Glutamatergic neuron (in vitro differentiated cells): Measurements from ENCODE around the gene CTNND2. TPM values are rescaled to one million over a fixed set of nuclear protein-coding genes. Genes with fewer than 3 reads are reported as not detected.

Experiments used
- DNase-seq: peaks from one replicate; pipeline ENCODE4 v3.0.0; 2022
- H3K27ac Mint-ChIP-seq: one replicate; pipeline ENCODE4 v1.8.0; 2020; ENCODE audit warnings: mild to moderate bottlenecking, mixed read lengths, inconsistent platforms; ENCODE audit not compliant: unreplicated experiment
- H3K27me3 Mint-ChIP-seq: one replicate; pipeline ENCODE4 v1.8.0; 2020; ENCODE audit warnings: mild to moderate bottlenecking, moderate library complexity, mixed read lengths, inconsistent platforms; ENCODE audit not compliant: unreplicated experiment
- H3K36me3 Mint-ChIP-seq: one replicate; pipeline ENCODE4 v1.8.0; 2020; ENCODE audit warnings: mild to moderate bottlenecking, mixed read lengths, inconsistent platforms; ENCODE audit not compliant: unreplicated experiment
- H3K4me1 Mint-ChIP-seq: one replicate; pipeline ENCODE4 v1.8.0; 2020; ENCODE audit warnings: mild to moderate bottlenecking, low read depth, mixed read lengths, inconsistent platforms; ENCODE audit not compliant: unreplicated experiment
- H3K4me3 Mint-ChIP-seq: one replicate; pipeline ENCODE4 v1.8.0; 2020; ENCODE audit warnings: mild to moderate bottlenecking, mixed read lengths, inconsistent platforms; ENCODE audit not compliant: unreplicated experiment
- H3K9me3 Mint-ChIP-seq: one replicate; pipeline ENCODE4 v1.8.0; 2020; ENCODE audit warnings: mild to moderate bottlenecking, moderate library complexity, mixed read lengths, inconsistent platforms; ENCODE audit not compliant: unreplicated experiment
- CTCF ChIP-seq: fragments of 200-600 bp; sonication (generic); IDR thresholded peaks from one replicate; pipeline ENCODE4 v1.5.0; 2021; ENCODE audit not compliant: partially characterized antibody, unreplicated experiment
- total RNA-seq: library from RNA; stranded (reverse); fragmentation: NEBNext Ultra II Directional; extraction: Animal tissue kit (Norgen Biotek cat#: 25700); gene quantifications from one replicate; pipeline ENCODE4 v1.2.1, GENCODE V29; 2021; ENCODE audit not compliant: unreplicated experiment

Gene CTNND2
- total RNA-seq, 1 donor from 2014 or later: 134 TPM

DNA sequence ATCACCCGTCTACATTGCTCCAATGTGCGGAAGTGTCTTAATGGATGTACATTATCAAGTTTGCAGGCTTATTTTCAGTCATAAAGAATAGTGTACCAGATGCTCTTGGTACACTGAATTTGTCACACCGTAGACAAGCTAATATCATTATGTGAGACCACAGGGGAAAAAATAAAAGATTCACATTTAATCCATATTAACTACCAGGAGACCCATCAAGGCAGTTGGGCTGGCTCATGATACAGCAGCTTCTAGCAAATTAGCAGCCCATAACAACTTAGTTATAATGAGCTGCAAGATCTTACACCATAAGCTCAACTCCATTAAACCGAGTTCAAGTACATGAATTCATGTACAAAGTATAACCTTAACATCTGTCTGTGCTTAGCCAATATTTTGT is 324.9 kb downstream of the CTNND2 start:
- Mint-ChIP-seq H3K9me3 (no peaks in the 10 kb centered on the region), H3K27ac (no peak overlapping the region), H3K36me3 (no peaks in the 10 kb centered on the region), H3K4me1 (peaks cover 7% of the 10 kb centered on the region), H3K4me3 (no peak overlapping the region), H3K27me3 (no peaks in the 10 kb centered on the region)
- no peak for DNase-seq
- TF ChIP-seq CTCF: no peak

GRCh38 chr5:11574787-11575186 is 329.5 kb downstream of the CTNND2 start:
- DNase-seq: no peak
- Mint-ChIP-seq H3K36me3 (no peaks in the 10 kb centered on the region), H3K4me1 (peaks cover 5% of the 10 kb centered on the region), H3K9me3 (peaks cover 3% of the 10 kb centered on the region), H3K27me3 (no peaks in the 10 kb centered on the region), H3K27ac (no peak overlapping the region), H3K4me3 (no peak overlapping the region)
- no peak for TF ChIP-seq CTCF

GRCh38 chr5:11573140-11573992 is 330.9 kb downstream of the CTNND2 start:
- no peaks in the 10 kb centered on the region for H3K27me3 Mint-ChIP-seq
- peaks cover 3% of the 10 kb centered on the region for H3K9me3 Mint-ChIP-seq
- H3K27ac Mint-ChIP-seq: no peak overlapping the region
- no peaks in the 10 kb centered on the region for H3K36me3 Mint-ChIP-seq
- H3K4me1 Mint-ChIP-seq: peaks cover 3% of the 10 kb centered on the region
- no peak overlapping the region for H3K4me3 Mint-ChIP-seq
- TF ChIP-seq CTCF: no peak
- no peak for DNase-seq

GRCh38 chr5:11564706-11565105 is 339.5 kb downstream of the CTNND2 start:
- Mint-ChIP-seq H3K4me1 (no peaks in the 10 kb centered on the region), H3K36me3 (peaks cover 9% of the 10 kb centered on the region), H3K9me3 (peaks cover 4% of the 10 kb centered on the region), H3K27ac (no peak overlapping the region), H3K4me3 (no peak overlapping the region), H3K27me3 (no peaks in the 10 kb centered on the region)
- no peak for TF ChIP-seq CTCF
- no peak for DNase-seq

DNA sequence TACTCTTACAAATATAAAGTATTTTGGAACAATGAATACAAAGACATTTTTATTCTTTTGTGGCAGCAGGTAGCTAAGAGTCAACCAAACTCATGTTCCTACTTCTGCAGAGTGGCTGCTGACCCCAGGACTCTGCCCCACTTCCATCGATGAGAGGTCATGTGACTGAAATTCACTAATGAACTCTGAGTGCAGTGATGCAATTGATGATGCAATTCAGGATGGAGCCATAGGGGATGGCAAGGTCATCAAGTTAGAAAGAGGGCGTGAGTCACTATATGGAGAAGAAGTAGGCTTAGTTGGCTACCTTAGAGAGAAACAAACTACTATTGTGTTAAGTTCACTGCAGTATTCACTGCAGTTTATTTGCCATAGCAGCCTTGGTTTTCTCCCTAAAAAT is 340.4 kb downstream of the CTNND2 start:
- Mint-ChIP-seq H3K9me3 (peaks cover 6% of the 10 kb centered on the region), H3K36me3 (peaks cover 9% of the 10 kb centered on the region), H3K4me1 (no peaks in the 10 kb centered on the region), H3K27me3 (no peaks in the 10 kb centered on the region), H3K4me3 (no peak overlapping the region), H3K27ac (no peak overlapping the region)
- no peak for DNase-seq
- no peak for TF ChIP-seq CTCF
